SK-N-SH (cell line): ENCODE data around the gene RBMS3. TPM values are rescaled to one million over a fixed set of nuclear protein-coding genes. Genes with fewer than 3 reads are reported as not detected.

Experiments
- CTCF ChIA-PET: fragments of 300-600, 350-600 bp; formaldehyde crosslinking; extraction: SDS; loops from one replicate; lab custom pipeline; 2021; lab: Yijun Ruan, JAX
- POLR2A ChIA-PET: fragments of 350-600 bp; sonication (Branson Sonifier 250); formaldehyde crosslinking; extraction: SDS; loops from one replicate; lab custom pipeline; 2020; ENCODE audit warnings: antibody characterized with exemption, inconsistent platforms; lab: Yijun Ruan, JAX
- DNase-seq: peaks from one replicate; pipeline ENCODE4 v3.0.0; 2012
- H2AFZ ChIP-seq: fragments of 200-600 bp; sonication (generic); 2 replicates; pipeline ENCODE4 v1.8.1; 2016; ENCODE audit warnings: antibody characterized with exemption, mild to moderate bottlenecking, low read depth
- H3F3A ChIP-seq: fragments of 200-600 bp; sonication (generic); replicated peaks from 2 replicates; pipeline ENCODE3; 2016; ENCODE audit warnings: antibody characterized with exemption, mild to moderate bottlenecking; ENCODE audit not compliant: insufficient read depth
- H3K27ac ChIP-seq, 2 experiments: fragments of 200-500 bp in 1 of 2; fragments of 200-600 bp in 1 of 2; sonication (Bioruptor generic) in 1 of 2; sonication (generic), shearing (Covaris generic) in 1 of 2; 2 replicates each; pipeline versions ENCODE4 v1.5.1 to v1.6.1; 2014 to 2016; ENCODE audit warnings: low read depth in 2 of 2, inconsistent platforms in 1 of 2, low read length in 1 of 2, mild to moderate bottlenecking in 1 of 2, mixed read lengths in 1 of 2
- H3K27me3 ChIP-seq: fragments of 200-600 bp; sonication (generic), shearing (Covaris generic); 2 replicates; pipeline ENCODE4 v1.6.1; 2016; ENCODE audit warnings: mixed run types; ENCODE audit not compliant: insufficient read depth
- H3K36me3 ChIP-seq, 2 experiments: fragments of 200-500 bp in 1 of 2; fragments of 200-600 bp in 1 of 2; sonication (Bioruptor generic) in 1 of 2; sonication (generic) in 1 of 2; replicated peaks in 1 of 2; 2 replicates each; pipeline versions ENCODE3 to v1.5.1; 2014 to 2016; ENCODE audit warnings: low read length in 1 of 2, mild to moderate bottlenecking in 1 of 2; ENCODE audit not compliant: insufficient read depth in 2 of 2, control insufficient read depth in 1 of 2
- H3K4me1 ChIP-seq, 2 experiments: fragments of 200-500 bp in 1 of 2; fragments of 200-600 bp in 1 of 2; sonication (Bioruptor generic) in 1 of 2; sonication (generic), shearing (Covaris generic) in 1 of 2; 2 replicates each; pipeline versions ENCODE4 v1.5.1 to v1.6.1; 2014 to 2016; ENCODE audit warnings: low read depth in 1 of 2, low read length in 1 of 2, mixed run types in 1 of 2; ENCODE audit not compliant: insufficient read depth in 2 of 2, control insufficient read depth in 1 of 2
- H3K4me2 ChIP-seq: fragments of 200-600 bp; sonication (generic), shearing (Covaris generic); 2 replicates; pipeline ENCODE4 v1.6.1; 2017; ENCODE audit warnings: mixed run types
- H3K4me3 ChIP-seq, 2 experiments: fragments of 200-500 bp in 1 of 2; fragments of 200-600 bp in 1 of 2; sonication (Bioruptor generic) in 1 of 2; sonication (generic), shearing (Covaris generic) in 1 of 2; 2 replicates each; pipeline versions ENCODE4 v1.5.1 to v1.8.1; 2014 to 2016; ENCODE audit warnings: low read depth in 2 of 2, inconsistent platforms in 1 of 2, low read length in 1 of 2, mild to moderate bottlenecking in 1 of 2, mixed read lengths in 1 of 2, moderate library complexity in 1 of 2
- H3K79me2 ChIP-seq: fragments of 200-600 bp; sonication (generic); 2 replicates; pipeline ENCODE4 v1.8.1; 2017; ENCODE audit warnings: mild to moderate bottlenecking; ENCODE audit not compliant: insufficient read depth
- H3K9ac ChIP-seq: fragments of 200-600 bp; sonication (generic); 2 replicates; pipeline ENCODE4 v1.6.1; 2017; ENCODE audit warnings: mixed run types
- H3K9me2 ChIP-seq: fragments of 200-600 bp; sonication (generic); 2 replicates; pipeline ENCODE4 v1.6.1; 2017; ENCODE audit warnings: mixed run types
- H3K9me3 ChIP-seq: fragments of 200-600 bp; sonication (generic); 2 replicates; pipeline ENCODE4 v1.6.1; 2017; ENCODE audit warnings: mixed run types, mild to moderate bottlenecking, moderate library complexity
- H4K20me1 ChIP-seq: fragments of 200-600 bp; sonication (generic); 2 replicates; pipeline ENCODE4 v1.6.1; 2017; ENCODE audit warnings: mild to moderate bottlenecking, mixed run types; ENCODE audit not compliant: insufficient read depth
- EZH2phosphoT487 ChIP-seq: fragments of 200-600 bp; sonication (generic); IDR thresholded peaks from 2 replicates; pipeline ENCODE4 v1.6.1; 2017; ENCODE audit warnings: low read depth, mixed run types, mild to moderate bottlenecking, antibody characterized with exemption, moderate library complexity, borderline replicate concordance
- FOXJ3 ChIP-seq: sonication (generic); formaldehyde crosslinking; IDR thresholded peaks from 2 replicates; pipeline ENCODE4 v1.5.1; 2020; ENCODE audit warnings: mild to moderate bottlenecking, missing genetic modification reagents
- FOXM1 ChIP-seq: IDR thresholded peaks from 2 replicates; pipeline ENCODE4 v1.4.0; 2012; ENCODE audit warnings: low read depth, mild to moderate bottlenecking
- GABPA ChIP-seq: IDR thresholded peaks from 2 replicates; pipeline ENCODE4 v1.4.0; 2012; ENCODE audit warnings: low read depth, mild to moderate bottlenecking
- GATA2 ChIP-seq: sonication (generic); formaldehyde crosslinking; IDR thresholded peaks from 2 replicates; pipeline ENCODE4 v1.5.0; 2020; ENCODE audit warnings: mild to moderate bottlenecking, missing genetic modification reagents
- NFIC ChIP-seq: IDR thresholded peaks from 2 replicates; pipeline ENCODE4 v1.4.0; 2012; ENCODE audit warnings: borderline replicate concordance
- NRF1 ChIP-seq: IDR thresholded peaks from 2 replicates; pipeline ENCODE4 v1.6.1; 2012; ENCODE audit warnings: low read depth, mild to moderate bottlenecking, low read length
- RFX5 ChIP-seq: IDR thresholded peaks from 2 replicates; pipeline ENCODE4 v1.6.1; 2012; ENCODE audit warnings: mild to moderate bottlenecking, improper control_type of control experiment, low read length
- SIN3A ChIP-seq: IDR thresholded peaks from 2 replicates; pipeline ENCODE4 v1.6.1; 2012; ENCODE audit warnings: low read depth, mild to moderate bottlenecking, low read length, moderate library complexity, borderline replicate concordance
- TAF1 ChIP-seq: IDR thresholded peaks from 2 replicates; pipeline ENCODE4 v1.6.1; 2012; ENCODE audit warnings: low read depth, mild to moderate bottlenecking, low read length, moderate library complexity, borderline replicate concordance
- YY1 ChIP-seq: IDR thresholded peaks from 2 replicates; pipeline ENCODE4 v1.4.0; 2012; ENCODE audit warnings: low read depth, mild to moderate bottlenecking
- WGBS: methylation state at CpG from one replicate; pipeline ENCODE4 v1.1.6; 2017; ENCODE audit warnings: low lambda C conversion rate; 5-methylcytosine and 5-hydroxymethylcytosine counted together
- polyA plus RNA-seq, 3 experiments: library from polyadenylated mRNA; depleted of rRNA; stranded (reverse); fragments of >200 nt; gene quantifications; 2 replicates each; pipeline ENCODE4 v1.2.3, GENCODE V29; 2012
- TF ChIP-seq, protein P1 (sequence below): fragments of 150-350 bp; IDR thresholded peaks from 2 replicates; pipeline ENCODE4 v1.6.1; 2016; ENCODE audit warnings: mild to moderate bottlenecking, low read depth, low read length
- TF ChIP-seq, protein P2 (sequence below): fragments of 150-350 bp; IDR thresholded peaks from 2 replicates; pipeline ENCODE4 v1.6.1; 2017; ENCODE audit warnings: antibody characterized with exemption, low read length, low read depth, borderline replicate concordance
- TF ChIP-seq, protein P3 (sequence below): IDR thresholded peaks from 2 replicates; pipeline ENCODE4; 2012
- TF ChIP-seq, protein P4 (sequence below): IDR thresholded peaks from 2 replicates; pipeline ENCODE4 v1.4.0; 2012; ENCODE audit warnings: low read depth, borderline replicate concordance

The RBMS3 gene
- polyA plus RNA-seq, 1 of the 3 experiments (the other 2 are of a cell fraction): 8.2 TPM

DNA sequence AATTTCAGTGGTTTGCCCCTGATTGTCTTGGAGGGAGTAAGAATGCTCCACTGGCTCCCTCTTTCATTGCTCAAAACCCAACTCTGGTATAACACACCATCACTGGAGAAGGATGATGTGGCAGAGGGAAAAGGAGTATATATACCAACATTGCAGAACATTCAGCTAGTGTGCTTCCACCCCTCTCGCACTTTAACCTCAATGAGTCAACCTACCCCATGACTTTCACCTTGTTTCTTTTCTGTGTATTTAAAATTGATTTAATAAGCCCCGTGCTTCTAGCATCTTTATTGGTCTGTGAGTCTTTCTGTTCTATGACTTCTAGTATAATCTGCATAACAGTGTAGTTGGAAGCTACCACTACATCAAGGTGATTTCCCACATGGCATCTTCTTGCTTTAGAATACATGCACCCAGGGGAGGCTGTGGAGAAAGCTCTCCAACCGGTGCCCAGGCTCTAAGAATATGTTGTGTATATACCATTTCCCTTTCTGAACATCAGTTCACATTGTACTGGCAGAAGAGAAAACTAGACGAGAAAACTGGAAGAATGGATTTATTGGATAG lies 730.4 kb downstream of the RBMS3 start:
- Histone ChIP-seq H3F3A (peaks cover 5% of the 10 kb centered on the region), H3K9me2 (no peaks in the 10 kb centered on the region), H3K9me3 (no peaks in the 10 kb centered on the region), H2AFZ (no peak overlapping the region), H3K9ac (no peak overlapping the region), H3K27ac (no peak overlapping the region), H3K79me2 (no peaks in the 10 kb centered on the region), H3K4me3 (no peak overlapping the region), H3K4me1 (peaks cover 6 to 9% of the 10 kb centered on the region in 2 experiments; a peak in 3 of 4 replicates), H4K20me1 (no peaks in the 10 kb centered on the region), H3K36me3 (peaks cover 2 to 14% of the 10 kb centered on the region in 2 experiments), H3K27me3 (no peaks in the 10 kb centered on the region), H3K4me2 (no peak overlapping the region)
- DNase-seq: no peak
- TF ChIP-seq FOXM1 (no peak), YY1 (no peak), SIN3A (no peak), GABPA (no peak), TAF1 (no peak), EZH2phosphoT487 (no peak), RFX5 (no peak), GATA2 (CRISPR knock-in tag) (no peak), FOXJ3 (CRISPR knock-in tag) (no peak), NRF1 (no peak), NFIC (no peak)
- TF ChIP-seq, protein P1, sequence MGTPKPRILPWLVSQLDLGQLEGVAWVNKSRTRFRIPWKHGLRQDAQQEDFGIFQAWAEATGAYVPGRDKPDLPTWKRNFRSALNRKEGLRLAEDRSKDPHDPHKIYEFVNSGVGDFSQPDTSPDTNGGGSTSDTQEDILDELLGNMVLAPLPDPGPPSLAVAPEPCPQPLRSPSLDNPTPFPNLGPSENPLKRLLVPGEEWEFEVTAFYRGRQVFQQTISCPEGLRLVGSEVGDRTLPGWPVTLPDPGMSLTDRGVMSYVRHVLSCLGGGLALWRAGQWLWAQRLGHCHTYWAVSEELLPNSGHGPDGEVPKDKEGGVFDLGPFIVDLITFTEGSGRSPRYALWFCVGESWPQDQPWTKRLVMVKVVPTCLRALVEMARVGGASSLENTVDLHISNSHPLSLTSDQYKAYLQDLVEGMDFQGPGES: no peak
- TF ChIP-seq, protein P2, sequence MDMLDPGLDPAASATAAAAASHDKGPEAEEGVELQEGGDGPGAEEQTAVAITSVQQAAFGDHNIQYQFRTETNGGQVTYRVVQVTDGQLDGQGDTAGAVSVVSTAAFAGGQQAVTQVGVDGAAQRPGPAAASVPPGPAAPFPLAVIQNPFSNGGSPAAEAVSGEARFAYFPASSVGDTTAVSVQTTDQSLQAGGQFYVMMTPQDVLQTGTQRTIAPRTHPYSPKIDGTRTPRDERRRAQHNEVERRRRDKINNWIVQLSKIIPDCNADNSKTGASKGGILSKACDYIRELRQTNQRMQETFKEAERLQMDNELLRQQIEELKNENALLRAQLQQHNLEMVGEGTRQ: no peak
- TF ChIP-seq, protein P3, sequence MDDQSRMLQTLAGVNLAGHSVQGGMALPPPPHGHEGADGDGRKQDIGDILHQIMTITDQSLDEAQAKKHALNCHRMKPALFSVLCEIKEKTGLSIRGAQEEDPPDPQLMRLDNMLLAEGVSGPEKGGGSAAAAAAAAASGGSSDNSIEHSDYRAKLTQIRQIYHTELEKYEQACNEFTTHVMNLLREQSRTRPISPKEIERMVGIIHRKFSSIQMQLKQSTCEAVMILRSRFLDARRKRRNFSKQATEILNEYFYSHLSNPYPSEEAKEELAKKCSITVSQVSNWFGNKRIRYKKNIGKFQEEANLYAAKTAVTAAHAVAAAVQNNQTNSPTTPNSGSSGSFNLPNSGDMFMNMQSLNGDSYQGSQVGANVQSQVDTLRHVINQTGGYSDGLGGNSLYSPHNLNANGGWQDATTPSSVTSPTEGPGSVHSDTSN: no peak
- TF ChIP-seq, protein P4, sequence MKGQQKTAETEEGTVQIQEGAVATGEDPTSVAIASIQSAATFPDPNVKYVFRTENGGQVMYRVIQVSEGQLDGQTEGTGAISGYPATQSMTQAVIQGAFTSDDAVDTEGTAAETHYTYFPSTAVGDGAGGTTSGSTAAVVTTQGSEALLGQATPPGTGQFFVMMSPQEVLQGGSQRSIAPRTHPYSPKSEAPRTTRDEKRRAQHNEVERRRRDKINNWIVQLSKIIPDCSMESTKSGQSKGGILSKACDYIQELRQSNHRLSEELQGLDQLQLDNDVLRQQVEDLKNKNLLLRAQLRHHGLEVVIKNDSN: no peak
- POLR2A ChIA-PET: no interaction called here
- WGBS: 91% methylated on average over 4 of the region's 4 CpGs
- CTCF ChIA-PET: interaction anchor here (1.0 to 2.9 kb wide), 7 partner anchors 21 to 1095 kb away, joined by 4 to 20 read pairs (median 4); no protein-coding TSS in a partner anchor
